ENCODE results near the gene MDH2.

MDH2 gene

DNA sequence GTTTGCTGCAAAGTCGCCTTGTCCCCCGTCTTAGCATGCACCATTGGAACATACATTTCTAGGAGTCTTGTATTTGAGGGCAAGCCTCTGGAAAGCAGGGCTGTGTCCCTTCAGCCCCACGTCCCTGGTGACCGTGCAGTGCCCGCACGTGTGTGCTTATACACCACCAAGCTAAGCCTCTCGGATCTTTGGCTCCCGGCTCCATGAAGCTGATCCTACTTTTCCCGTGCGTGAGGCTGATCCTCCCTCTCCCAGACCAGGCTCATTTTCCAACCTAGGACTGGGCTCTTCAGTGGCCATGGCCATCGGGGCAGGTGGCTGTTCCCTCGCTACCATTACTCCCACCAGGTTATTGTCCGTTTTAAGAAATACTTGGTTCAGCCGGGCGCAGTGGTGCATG is 14.3 kb downstream of the MDH2 start:
- TF ChIP-seq GATA2 (IDR thresholded peaks at IDR 0.05; ENCODE audit: low read depth, low read length), result no peak
- TF ChIP-seq GATA3 (IDR thresholded peaks at IDR 0.05; ENCODE audit: low read depth, low read length), result no peak

GRCh38 chr7:76063114-76063513 is 15.2 kb downstream of the MDH2 start:
- TF ChIP-seq GATA3 (IDR thresholded peaks at IDR 0.05; ENCODE audit: low read depth, low read length) (no peak), GATA2 (IDR thresholded peaks at IDR 0.05; ENCODE audit: low read depth, low read length) (no peak)

- TF ChIP-seq GATA2 (IDR thresholded peaks at IDR 0.05; ENCODE audit: low read depth, low read length) (no peak), GATA3 (IDR thresholded peaks at IDR 0.05; ENCODE audit: low read depth, low read length) (no peak)
Measured at GRCh38 chr7:76063525-76063924, 15.6 kb downstream of the MDH2 start.

GRCh38 chr7:76064208-76064970 is 16.5 kb downstream of the MDH2 start:
- TF ChIP-seq GATA3 (IDR thresholded peaks at IDR 0.05; ENCODE audit: low read depth, low read length) (no peak), GATA2 (IDR thresholded peaks at IDR 0.05; ENCODE audit: low read depth, low read length) (no peak)

DNA sequence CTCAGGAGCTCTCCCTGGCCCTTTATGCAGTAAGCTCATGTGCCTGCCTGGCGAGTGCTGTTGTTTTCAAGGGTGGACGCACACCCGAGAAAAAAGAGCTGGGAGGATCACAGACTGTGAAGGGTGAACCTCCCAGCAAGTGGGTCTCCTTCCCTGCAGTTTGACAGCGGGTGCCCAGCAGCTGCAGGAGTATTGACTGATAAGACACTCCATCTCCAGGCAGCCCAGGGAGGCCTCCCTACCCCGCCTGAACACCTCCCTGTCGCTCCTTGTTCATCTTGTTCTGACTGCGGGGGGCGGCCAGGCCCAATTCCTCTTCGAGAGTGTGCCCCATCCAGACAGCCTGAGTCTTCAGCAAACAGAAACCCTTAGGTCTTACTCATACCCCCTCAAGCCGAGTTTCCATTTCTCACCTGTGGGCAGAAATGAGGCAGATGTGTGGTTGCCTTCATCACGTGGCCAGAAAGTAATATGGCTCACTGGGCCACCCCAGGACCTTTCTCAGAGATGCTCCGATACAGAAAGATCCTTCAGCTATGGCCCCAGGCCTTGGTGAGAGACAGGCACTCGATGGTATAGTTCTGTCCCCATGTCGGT is 17.2 kb downstream of the MDH2 start:
- no peak for TF ChIP-seq GATA2 (IDR thresholded peaks at IDR 0.05; ENCODE audit: low read depth, low read length)

DNA sequence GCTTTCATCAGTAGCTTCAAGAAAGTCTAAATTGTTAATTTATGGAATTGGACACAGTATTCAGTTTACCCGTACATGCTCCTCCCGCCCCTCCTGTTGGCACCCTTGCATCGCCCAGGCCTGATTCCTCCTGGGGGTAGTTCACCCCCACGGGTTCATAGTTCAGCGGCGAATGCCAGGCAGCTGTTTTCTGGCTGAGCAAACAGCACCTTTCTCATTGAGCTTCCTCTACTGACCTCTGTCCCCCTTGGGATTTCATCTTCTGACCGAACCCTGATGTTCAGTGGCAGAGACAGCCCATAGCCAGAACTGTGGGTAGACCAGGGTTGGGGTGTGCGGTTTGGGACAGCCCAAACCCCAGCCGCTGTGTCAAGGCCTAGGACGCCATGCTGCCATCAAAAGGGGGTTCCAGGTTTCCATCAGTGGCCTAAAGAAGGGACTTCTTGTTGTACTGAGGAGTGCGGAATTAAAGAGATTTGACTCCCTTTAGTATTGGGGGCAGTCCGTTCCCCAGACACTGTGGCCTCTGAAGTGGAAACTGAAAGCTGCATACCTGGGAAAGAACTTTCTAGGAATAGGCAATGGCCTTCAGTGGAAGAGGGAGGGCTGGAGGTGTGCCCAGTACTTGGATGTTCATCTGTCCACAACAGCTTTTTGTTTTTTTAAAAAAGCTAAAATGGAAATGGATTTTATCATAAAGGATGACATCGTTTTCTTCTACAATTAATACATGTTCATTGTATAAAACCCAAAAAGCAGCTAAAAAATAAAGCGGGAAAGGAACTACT is 19.0 kb downstream of the MDH2 start:
- no peak for TF ChIP-seq GATA2 (IDR thresholded peaks at IDR 0.05; ENCODE audit: low read depth, low read length)
- TF ChIP-seq GATA3 (IDR thresholded peaks at IDR 0.05; ENCODE audit: low read depth, low read length), result no peak

GRCh38 chr7:76069238-76069638 is 21.3 kb downstream of the MDH2 start:
- TF ChIP-seq GATA2 (IDR thresholded peaks at IDR 0.05; ENCODE audit: low read depth, low read length), result no peak
- no peak for TF ChIP-seq GATA3 (IDR thresholded peaks at IDR 0.05; ENCODE audit: low read depth, low read length)

DNA sequence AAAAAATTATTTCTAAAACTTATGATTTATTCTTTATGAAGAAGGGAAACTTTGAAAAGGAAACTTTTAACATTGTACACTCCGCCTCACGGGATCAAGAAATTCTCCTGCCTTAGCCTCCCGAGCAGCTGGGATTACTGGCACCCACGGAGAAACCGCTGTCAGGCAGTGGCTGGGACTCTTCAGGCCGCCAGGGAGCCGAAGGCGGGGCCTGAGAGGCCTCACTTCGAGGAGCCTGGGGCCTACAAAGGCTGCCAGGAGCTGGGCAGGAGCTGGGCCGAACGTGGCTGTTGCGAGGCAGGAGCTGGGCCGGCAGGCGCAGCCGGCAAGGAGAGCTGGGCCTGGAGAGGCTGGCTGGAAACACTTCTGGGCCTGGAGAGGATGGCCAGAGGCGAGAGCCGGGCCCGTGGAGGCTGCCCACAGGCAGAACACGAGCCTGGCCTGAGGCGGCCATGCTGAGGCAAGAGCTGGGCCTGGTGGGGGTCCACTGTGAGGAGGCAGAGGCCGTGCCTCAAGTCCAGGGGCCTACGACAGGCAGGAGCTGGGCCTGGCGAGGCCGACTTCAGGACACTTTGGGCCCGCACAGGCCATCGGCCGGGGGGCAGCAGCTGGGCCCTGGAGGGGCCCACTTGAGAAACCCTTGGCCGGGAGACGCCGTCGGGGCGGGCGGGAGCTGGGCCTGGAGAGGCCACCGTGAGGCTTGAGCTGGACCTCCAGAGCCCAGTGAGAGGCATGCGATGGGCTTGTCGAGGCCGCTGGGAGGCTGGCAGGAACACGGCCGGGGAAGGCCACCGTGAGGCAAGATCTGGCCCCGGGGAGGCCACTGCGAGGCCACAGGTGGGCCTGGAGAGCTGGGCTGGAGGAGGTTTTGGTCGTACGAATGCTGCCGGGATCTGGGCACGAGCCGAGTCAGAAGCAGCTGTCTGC is 23.7 kb downstream of the MDH2 start:
- TF ChIP-seq GATA3 (IDR thresholded peaks at IDR 0.05; ENCODE audit: low read depth, low read length) (no peak), GATA2 (IDR thresholded peaks at IDR 0.05; ENCODE audit: low read depth, low read length) (no peak)

DNA sequence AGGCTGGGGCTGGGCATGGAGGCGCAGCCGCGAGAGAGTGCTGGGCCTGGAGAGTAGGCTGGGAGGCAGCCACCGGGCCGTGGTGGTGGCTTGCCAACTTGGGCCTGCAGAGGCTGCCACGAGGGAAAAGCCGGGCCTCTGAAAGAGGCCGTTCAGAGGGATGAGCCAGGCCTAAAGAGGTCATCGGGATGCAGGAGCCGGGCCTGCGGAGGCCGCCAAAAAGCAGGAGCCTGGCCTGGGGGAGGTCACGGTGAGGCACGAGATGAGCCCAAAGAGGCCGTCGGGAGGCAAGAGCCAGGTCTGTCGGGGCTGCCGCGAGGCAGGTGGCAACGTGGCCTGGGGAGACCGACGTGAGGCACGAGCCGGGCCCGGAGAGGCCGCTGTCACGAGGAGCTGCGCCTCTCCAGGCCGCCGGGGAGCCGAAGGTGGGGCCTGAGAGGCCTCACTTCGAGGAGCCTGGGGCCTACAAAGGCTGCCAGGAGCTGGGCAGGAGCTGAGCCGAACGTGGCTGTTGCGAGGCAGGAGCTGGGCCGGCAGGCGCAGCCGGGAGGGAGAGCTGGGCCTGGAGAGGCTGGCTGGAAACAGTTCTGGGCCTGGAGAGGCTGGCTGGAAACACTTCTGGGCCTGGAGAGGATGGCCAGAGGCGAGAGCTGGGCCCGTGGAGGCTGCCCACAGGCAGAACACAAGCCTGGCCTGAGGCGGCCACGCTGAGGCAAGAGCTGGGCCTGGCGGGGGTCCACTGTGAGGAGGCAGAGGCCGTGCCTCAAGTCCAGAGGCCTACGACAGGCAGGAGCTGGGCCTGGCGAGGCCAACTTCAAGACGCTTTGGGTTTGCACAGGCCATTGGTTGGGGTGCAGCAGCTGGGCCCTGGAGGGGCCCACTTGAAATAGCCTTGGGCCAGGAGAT is 24.6 kb downstream of the MDH2 start:
- TF ChIP-seq GATA2 (IDR thresholded peaks at IDR 0.05; ENCODE audit: low read depth, low read length) (no peak), GATA3 (IDR thresholded peaks at IDR 0.05; ENCODE audit: low read depth, low read length) (no peak)

DNA sequence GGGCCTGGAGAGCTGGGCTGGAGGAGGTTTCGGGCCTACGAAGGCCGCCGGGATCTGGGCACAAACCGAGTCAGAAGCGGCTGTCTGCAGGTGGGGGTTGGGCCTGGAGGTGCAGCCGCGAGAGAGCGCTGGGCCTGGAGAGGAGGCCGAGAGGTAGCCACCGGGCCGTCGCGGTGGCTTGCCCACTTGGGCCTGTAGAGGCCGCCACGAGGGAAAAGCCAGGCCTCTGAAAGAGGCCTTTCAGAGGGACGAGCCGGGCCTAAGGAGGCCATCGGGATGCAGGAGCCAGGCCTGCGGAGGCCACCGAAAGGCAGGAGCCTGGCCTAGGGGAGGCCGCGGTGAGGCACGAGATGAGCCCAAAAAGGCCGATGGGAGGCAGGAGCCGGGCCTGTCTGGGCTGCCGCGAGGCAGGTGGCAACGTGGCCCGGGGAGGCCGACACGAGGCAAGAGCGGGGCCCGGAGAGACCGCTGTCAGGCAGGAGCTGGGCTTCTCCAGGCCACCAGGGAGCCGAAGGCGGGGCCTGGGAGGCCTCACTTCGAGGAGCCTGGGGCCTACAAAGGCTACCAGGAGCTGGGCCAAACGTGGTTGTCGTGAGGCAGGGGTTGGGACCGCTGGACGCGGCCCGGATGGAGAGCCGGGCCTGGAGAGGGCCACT is 25.6 kb downstream of the MDH2 start:
- TF ChIP-seq GATA2 (IDR thresholded peaks at IDR 0.05; ENCODE audit: low read depth, low read length) (no peak), GATA3 (IDR thresholded peaks at IDR 0.05; ENCODE audit: low read depth, low read length) (no peak)

- no peak for TF ChIP-seq GATA3 (IDR thresholded peaks at IDR 0.05; ENCODE audit: low read depth, low read length)
- TF ChIP-seq GATA2 (IDR thresholded peaks at IDR 0.05; ENCODE audit: low read depth, low read length), result no peak
Measured at GRCh38 chr7:76074306-76074971, 26.5 kb downstream of the MDH2 start.

DNA sequence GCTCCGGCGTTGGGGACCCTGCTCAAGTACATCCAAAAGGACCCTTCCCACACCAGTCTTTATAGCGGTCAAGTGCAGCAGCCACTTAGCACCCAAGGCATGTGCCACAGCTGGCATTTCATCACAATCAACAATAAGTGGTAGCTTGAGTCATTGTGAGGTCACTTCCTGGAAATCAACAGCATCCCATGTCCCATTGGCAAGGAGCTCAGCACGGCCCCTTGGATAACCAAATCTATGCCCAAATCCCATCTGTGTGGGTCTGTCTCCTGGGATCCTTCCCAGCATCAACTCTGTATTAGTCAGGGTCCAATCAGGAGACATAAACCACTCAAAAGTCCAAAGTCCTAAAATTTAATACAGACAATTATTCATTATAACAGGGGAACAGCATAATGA is 27.1 kb downstream of the MDH2 start:
- no peak for TF ChIP-seq GATA3 (IDR thresholded peaks at IDR 0.05; ENCODE audit: low read depth, low read length)
- TF ChIP-seq GATA2 (IDR thresholded peaks at IDR 0.05; ENCODE audit: low read depth, low read length), result no peak
